GM23338 (cell line): Measurements from ENCODE around the gene CYP2C19. TPM values are rescaled to one million over a fixed set of nuclear protein-coding genes. Genes with fewer than 3 reads are reported as not detected.

ENCODE experiments used
- ATAC-seq: fragments of 200-7000 bp; cut with Tn5 transposase; 3 replicates; pipeline ENCODE4 v1.9.1; 2020
- DNase-seq: peaks from one replicate; pipeline ENCODE4 v3.0.0-alpha.2; 2015; ENCODE audit warnings: low spot score
- H2AFZ ChIP-seq: fragments of 200-600 bp; sonication (generic); 2 replicates; pipeline ENCODE4 v1.8.0; 2016; ENCODE audit warnings: antibody characterized with exemption, mild to moderate bottlenecking, moderate library complexity
- H3F3A ChIP-seq: fragments of 200-600 bp; sonication (generic); replicated peaks from 2 replicates; pipeline ENCODE4 v1.8.0; 2017; ENCODE audit warnings: antibody characterized with exemption, mixed run types, low read depth
- H3K27ac ChIP-seq: fragments of 200-600 bp; sonication (generic); 2 replicates; pipeline ENCODE4 v1.6.1; 2016; ENCODE audit warnings: low read depth
- H3K27me3 ChIP-seq: fragments of 200-600 bp; sonication (generic); 2 replicates; pipeline ENCODE4 v1.8.0; 2016; ENCODE audit warnings: mild to moderate bottlenecking, mixed run types, moderate library complexity; ENCODE audit not compliant: insufficient read depth
- H3K36me3 ChIP-seq: fragments of 200-600 bp; sonication (generic); 2 replicates; pipeline ENCODE4 v1.8.0; 2016; ENCODE audit warnings: mild to moderate bottlenecking; ENCODE audit not compliant: insufficient read depth
- H3K4me1 ChIP-seq: fragments of 200-600 bp; sonication (generic); 2 replicates; pipeline ENCODE4 v1.8.0; 2016; ENCODE audit warnings: mild to moderate bottlenecking, moderate library complexity; ENCODE audit not compliant: insufficient read depth
- H3K4me2 ChIP-seq: fragments of 200-600 bp; sonication (generic); 2 replicates; pipeline ENCODE4 v1.7.1; 2017; ENCODE audit warnings: mixed run types
- H3K4me3 ChIP-seq: fragments of 200-600 bp; sonication (generic); 2 replicates; pipeline ENCODE4 v1.6.1; 2016; ENCODE audit warnings: mixed run types
- H3K79me2 ChIP-seq: fragments of 200-600 bp; sonication (generic); replicated peaks from 2 replicates; pipeline ENCODE4 v1.8.0; 2017; ENCODE audit warnings: mild to moderate bottlenecking; ENCODE audit not compliant: insufficient read depth
- H3K9me2 ChIP-seq: fragments of 200-600 bp; sonication (generic); 2 replicates; pipeline ENCODE4 v1.8.0; 2017; ENCODE audit not compliant: insufficient read depth
- H4K20me1 ChIP-seq: fragments of 200-600 bp; sonication (generic); replicated peaks from 2 replicates; pipeline ENCODE4 v1.8.0; 2017; ENCODE audit warnings: mild to moderate bottlenecking; ENCODE audit not compliant: insufficient read depth
- H3K27ac Mint-ChIP-seq: 2 replicates; pipeline ENCODE4 v1.8.0; 2020; ENCODE audit warnings: inconsistent platforms, mild to moderate bottlenecking, moderate library complexity, mixed read lengths
- H3K27me3 Mint-ChIP-seq: 3 replicates; pipeline ENCODE4 v1.8.0; 2022; ENCODE audit warnings: low read depth, mild to moderate bottlenecking, moderate library complexity, mixed read lengths, inconsistent platforms; ENCODE audit not compliant: insufficient read depth, poor library complexity
- H3K36me3 Mint-ChIP-seq: 3 replicates; pipeline ENCODE4 v1.8.0; 2021; ENCODE audit warnings: low read depth, mild to moderate bottlenecking, inconsistent platforms, moderate library complexity, mixed read lengths
- H3K4me1 Mint-ChIP-seq: 3 replicates; pipeline ENCODE4 v1.8.0; 2020; ENCODE audit warnings: mild to moderate bottlenecking, inconsistent platforms, mixed read lengths
- H3K4me3 Mint-ChIP-seq: 3 replicates; pipeline ENCODE4 v1.8.0; 2021; ENCODE audit warnings: moderate library complexity, mild to moderate bottlenecking, inconsistent platforms, mixed read lengths
- H3K9me3 Mint-ChIP-seq: 3 replicates; pipeline ENCODE4 v1.8.0; 2020; ENCODE audit warnings: moderate library complexity, mild to moderate bottlenecking, inconsistent platforms, mixed read lengths
- CREB1 ChIP-seq: fragments of 250-450 bp; sonication (Bioruptor Pico); IDR thresholded peaks from 2 replicates; pipeline ENCODE4 v1.5.0; 2020; ENCODE audit warnings: low read depth, mild to moderate bottlenecking, moderate library complexity
- EZH2 ChIP-seq: fragments of 200-600 bp; sonication (generic); IDR thresholded peaks from one replicate; pipeline ENCODE4 v1.8.0; 2017; ENCODE audit warnings: antibody characterized with exemption, mild to moderate bottlenecking, low read depth; ENCODE audit not compliant: unreplicated experiment
- NANOG ChIP-seq: IDR thresholded peaks from 2 replicates; pipeline ENCODE4 v1.6.1; 2016; ENCODE audit warnings: antibody characterized with exemption, borderline replicate concordance
- ZNF331 ChIP-seq: fragments of 250-450 bp; sonication (Bioruptor Pico); IDR thresholded peaks from 2 replicates; pipeline ENCODE4 v1.5.0; 2020; ENCODE audit warnings: low read depth, mild to moderate bottlenecking, moderate library complexity
- long read RNA-seq: library from polyadenylated mRNA; unstranded; transcript quantifications from one replicate; pipeline ENCODE4 v2.0.0, GENCODE V29; 2020; ENCODE audit not compliant: unreplicated experiment
- polyA plus RNA-seq: library from polyadenylated mRNA; unstranded; fragments of >200 nt; fragmentation: Nextera tagmentation; extraction: Ambion mirVana; gene quantifications from 2 replicates; pipeline ENCODE4 v1.2.1, GENCODE V29; 2016
- total RNA-seq: library from RNA; depleted of rRNA; stranded (reverse); fragments of >200 nt; shearing (Covaris generic); gene quantifications from 2 replicates; pipeline ENCODE4 v1.2.3, GENCODE V29; 2014; rRNA removed
- TF ChIP-seq, protein P1 (sequence below): IDR thresholded peaks from 2 replicates; pipeline ENCODE4 v1.6.1; 2016; ENCODE audit warnings: antibody characterized with exemption

CYP2C19 gene
- total RNA-seq, result 0.21 and 0.35 TPM in 2 replicates
- polyA plus RNA-seq, result not detected in 2 replicates
- long read RNA-seq, result 0 reads

DNA sequence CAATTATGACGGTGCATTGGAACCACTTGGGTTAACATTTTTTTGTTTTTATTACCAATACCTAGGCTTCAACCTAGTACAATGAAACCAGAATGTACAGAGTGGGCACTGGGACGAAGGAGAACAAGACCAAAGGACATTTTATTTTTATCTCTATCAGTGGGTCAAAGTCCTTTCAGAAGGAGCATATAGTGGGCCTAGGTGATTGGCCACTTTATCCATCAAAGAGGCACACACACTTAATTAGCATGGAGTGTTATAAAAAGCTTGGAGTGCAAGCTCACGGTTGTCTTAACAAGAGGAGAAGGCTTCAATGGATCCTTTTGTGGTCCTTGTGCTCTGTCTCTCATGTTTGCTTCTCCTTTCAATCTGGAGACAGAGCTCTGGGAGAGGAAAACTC is at the start of gene CYP2C19:
Gene CYP2C19, plus strand, starts transcription at position 289 of the 400 bp plus-strand sequence. Its CDS starts 25 bp downstream, at position 314.
- Histone ChIP-seq H3K27ac (no peak within 1 kb of the TSS), H3K36me3 (no peaks in the 10 kb centered on the region), H3K4me3 (no peak within 1 kb of the TSS), H3K4me2 (no peak within 1 kb of the TSS), H2AFZ (no peak within 1 kb of the TSS), H3K27me3 (no peaks in the 10 kb centered on the region), H3F3A (no peaks in the 10 kb centered on the region), H3K9me2 (0 out of 2 replicates have a peak, but pooled peaks cover under 1% of the 10 kb centered on the region), H3K4me1 (no peaks in the 10 kb centered on the region), H4K20me1 (no peaks in the 10 kb centered on the region), H3K79me2 (no peaks in the 10 kb centered on the region)
- Mint-ChIP-seq H3K4me1 (peaks cover 3% of the 10 kb centered on the region; the same call in 1 of the 3 replicates), H3K4me3 (no peak within 1 kb of the TSS), H3K27me3 (no peaks in the 10 kb centered on the region), H3K9me3 (peaks cover 7% of the 10 kb centered on the region; the same call in 2 of the 3 replicates), H3K27ac (no peak within 1 kb of the TSS), H3K36me3 (no peaks in the 10 kb centered on the region)
- no peak for DNase-seq
- TF ChIP-seq CREB1 (CRISPR knock-in tag), result no peak
- ATAC-seq, result no peak

DNA sequence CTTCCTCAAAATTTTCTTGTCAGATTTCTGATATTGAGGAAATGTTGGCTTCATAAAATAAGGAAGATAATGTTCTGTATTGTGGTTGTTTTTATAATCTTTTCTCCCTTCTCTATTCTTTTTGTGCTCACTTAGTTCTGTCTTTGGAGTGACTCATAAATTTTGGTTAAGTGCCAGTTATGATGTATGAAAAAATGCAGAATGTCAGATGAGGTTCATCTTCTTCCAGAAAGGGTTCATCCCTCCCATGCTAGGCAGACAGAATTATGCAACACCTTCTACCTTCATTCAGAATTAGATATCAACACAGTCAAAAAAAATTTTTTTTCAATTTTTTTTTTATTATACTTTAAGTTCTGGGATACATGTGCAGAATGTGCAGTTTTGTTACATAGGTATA is 36.6 kb upstream of the CYP2C19 start:
- Mint-ChIP-seq H3K27ac (no peak overlapping the region), H3K36me3 (no peaks in the 10 kb centered on the region), H3K4me1 (no peaks in the 10 kb centered on the region), H3K4me3 (no peak overlapping the region), H3K9me3 (no peaks in the 10 kb centered on the region), H3K27me3 (no peaks in the 10 kb centered on the region)
- no peak overlapping the region for H3K4me3 ChIP-seq
- no peaks in the 10 kb centered on the region for H3K36me3 ChIP-seq
- H3K27ac ChIP-seq, result no peak overlapping the region
- H4K20me1 ChIP-seq, result no peaks in the 10 kb centered on the region
- DNase-seq (no peak), ATAC-seq (no peak)
- H3F3A ChIP-seq, result no peaks in the 10 kb centered on the region
- no peak overlapping the region for H2AFZ ChIP-seq
- H3K79me2 ChIP-seq, result no peaks in the 10 kb centered on the region
- no peaks in the 10 kb centered on the region for H3K4me1 ChIP-seq
- no peaks in the 10 kb centered on the region for H3K27me3 ChIP-seq
- no peak overlapping the region for H3K4me2 ChIP-seq
- no peaks in the 10 kb centered on the region for H3K9me2 ChIP-seq
- no peak for TF ChIP-seq CREB1 (CRISPR knock-in tag)
- TF ChIP-seq NANOG, result no peak
- TF ChIP-seq, protein P1, sequence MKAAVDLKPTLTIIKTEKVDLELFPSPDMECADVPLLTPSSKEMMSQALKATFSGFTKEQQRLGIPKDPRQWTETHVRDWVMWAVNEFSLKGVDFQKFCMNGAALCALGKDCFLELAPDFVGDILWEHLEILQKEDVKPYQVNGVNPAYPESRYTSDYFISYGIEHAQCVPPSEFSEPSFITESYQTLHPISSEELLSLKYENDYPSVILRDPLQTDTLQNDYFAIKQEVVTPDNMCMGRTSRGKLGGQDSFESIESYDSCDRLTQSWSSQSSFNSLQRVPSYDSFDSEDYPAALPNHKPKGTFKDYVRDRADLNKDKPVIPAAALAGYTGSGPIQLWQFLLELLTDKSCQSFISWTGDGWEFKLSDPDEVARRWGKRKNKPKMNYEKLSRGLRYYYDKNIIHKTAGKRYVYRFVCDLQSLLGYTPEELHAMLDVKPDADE, result no peak
- no peak for TF ChIP-seq EZH2

DNA sequence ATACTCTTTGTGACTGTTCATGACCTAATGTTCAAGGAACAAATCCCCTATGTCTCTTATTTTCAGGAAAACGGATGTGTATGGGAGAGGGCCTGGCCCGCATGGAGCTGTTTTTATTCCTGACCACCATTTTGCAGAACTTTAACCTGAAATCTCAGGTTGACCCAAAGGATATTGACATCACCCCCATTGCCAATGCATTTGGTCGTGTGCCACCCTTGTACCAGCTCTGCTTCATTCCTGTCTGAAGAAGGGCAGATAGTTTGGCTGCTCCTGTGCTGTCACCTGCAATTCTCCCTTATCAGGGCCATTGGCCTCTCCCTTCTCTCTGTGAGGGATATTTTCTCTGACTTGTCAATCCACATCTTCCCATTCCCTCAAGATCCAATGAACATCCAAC is 27.3 kb upstream of the CYP2C19 start:
- no peak overlapping the region for H3K27ac ChIP-seq
- no peak overlapping the region for H2AFZ ChIP-seq
- no peaks in the 10 kb centered on the region for H3K4me1 ChIP-seq
- H3K9me3 Mint-ChIP-seq, result peaks cover 5% of the 10 kb centered on the region; the same call in 1 of the 3 replicates
- H3K79me2 ChIP-seq, result no peaks in the 10 kb centered on the region
- H3K27ac Mint-ChIP-seq, result no peak overlapping the region
- no peaks in the 10 kb centered on the region for H3K4me1 Mint-ChIP-seq
- H3K36me3 ChIP-seq, result no peaks in the 10 kb centered on the region
- no peak for DNase-seq
- H3K4me3 ChIP-seq, result no peak overlapping the region
- H3K36me3 Mint-ChIP-seq, result no peaks in the 10 kb centered on the region
- no peak overlapping the region for H3K4me2 ChIP-seq
- H3K4me3 Mint-ChIP-seq, result no peak overlapping the region
- H4K20me1 ChIP-seq, result no peaks in the 10 kb centered on the region
- no peak for ATAC-seq
- H3K27me3 ChIP-seq, result no peaks in the 10 kb centered on the region
- no peak for TF ChIP-seq NANOG
- TF ChIP-seq ZNF331, result no peak
- no peaks in the 10 kb centered on the region for H3K27me3 Mint-ChIP-seq
- no peaks in the 10 kb centered on the region; the same call in 1 of the 2 replicates for H3K9me2 ChIP-seq
- no peaks in the 10 kb centered on the region for H3F3A ChIP-seq
